BLaER1 treated with 17β-estradiol and CSF1 and Interleukin-3, amounts not matched to agents 10 nM and 100 nM (cell line): ENCODE results near the gene PRAME.

Source experiments
- H3K27ac ChIP-seq, 11 experiments: shearing (Covaris generic); formaldehyde crosslinking; 2 replicates each; pipeline ENCODE4 v1.8.1; 2022
- H3K27me3 ChIP-seq, 11 experiments: shearing (Covaris generic); formaldehyde crosslinking; 2 replicates each; pipeline ENCODE4 v1.8.1; 2022
- H3K36me3 ChIP-seq, 11 experiments: shearing (Covaris generic); formaldehyde crosslinking; 2 replicates each; pipeline ENCODE4 v1.8.1; 2022
- H3K4me1 ChIP-seq, 10 experiments: shearing (Covaris generic); formaldehyde crosslinking; 2 replicates each; pipeline ENCODE4 v1.8.1; 2022
- H3K4me2 ChIP-seq, 11 experiments: shearing (Covaris generic); formaldehyde crosslinking; 2 replicates each; pipeline ENCODE4 v1.8.1; 2022
- H3K4me3 ChIP-seq, 10 experiments: shearing (Covaris generic); formaldehyde crosslinking; 2 replicates each; pipeline ENCODE4 v1.8.1; 2022
- H3K9ac ChIP-seq, 11 experiments: shearing (Covaris generic); formaldehyde crosslinking; 2 replicates each; pipeline ENCODE4 v1.8.1; 2022
- H3K9me3 ChIP-seq, 11 experiments: shearing (Covaris generic); formaldehyde crosslinking; replicated peaks in 1 of 11; 2 replicates each; pipeline ENCODE4 v1.8.1; 2022
- H4K20me1 ChIP-seq, 11 experiments: shearing (Covaris generic); formaldehyde crosslinking; 2 replicates each; pipeline ENCODE4 v1.8.1; 2022
- Cebpa-rat ChIP-seq, 11 experiments: shearing (Covaris generic); IDR thresholded peaks; 2 replicates each; pipeline ENCODE4 v1.8.1; 2022

PRAME gene

DNA sequence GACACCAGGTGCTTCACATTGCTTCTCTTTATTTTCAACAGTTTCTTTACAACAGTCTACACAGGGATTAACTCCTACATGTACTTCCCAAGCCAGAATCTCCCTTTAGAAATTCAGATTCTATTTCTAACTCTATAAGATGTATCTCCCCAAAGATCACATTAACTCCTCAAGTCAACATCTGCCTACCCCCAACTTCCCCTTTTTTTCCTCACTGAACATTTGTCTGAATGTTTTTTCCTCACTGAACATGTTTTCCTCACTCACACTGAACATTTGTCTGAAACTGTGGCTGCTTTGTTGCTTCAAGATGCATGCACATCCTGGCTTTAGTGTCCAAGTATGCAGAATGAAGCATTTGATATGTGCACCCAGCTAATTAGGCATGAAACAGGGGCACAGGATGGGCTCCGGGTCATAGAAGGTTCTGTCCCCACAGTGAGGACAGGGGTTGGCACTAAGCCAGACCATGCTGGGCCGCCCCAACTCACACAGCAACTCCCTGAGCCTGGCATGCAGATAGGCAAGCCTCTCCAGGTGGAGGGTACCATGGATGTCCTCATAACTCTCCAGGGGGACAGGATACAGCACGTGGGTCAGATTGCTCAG, 11.3 kb downstream of the PRAME start:
- no peaks in the 10 kb centered on the region for H3K27me3 ChIP-seq
- no peak for TF ChIP-seq Cebpa-rat (IDR thresholded peaks at IDR 0.05)
- peak overlapping the region; percentile 7 to 83 (median 75); a peak in 21 of 22 replicates for H3K4me2 ChIP-seq

DNA sequence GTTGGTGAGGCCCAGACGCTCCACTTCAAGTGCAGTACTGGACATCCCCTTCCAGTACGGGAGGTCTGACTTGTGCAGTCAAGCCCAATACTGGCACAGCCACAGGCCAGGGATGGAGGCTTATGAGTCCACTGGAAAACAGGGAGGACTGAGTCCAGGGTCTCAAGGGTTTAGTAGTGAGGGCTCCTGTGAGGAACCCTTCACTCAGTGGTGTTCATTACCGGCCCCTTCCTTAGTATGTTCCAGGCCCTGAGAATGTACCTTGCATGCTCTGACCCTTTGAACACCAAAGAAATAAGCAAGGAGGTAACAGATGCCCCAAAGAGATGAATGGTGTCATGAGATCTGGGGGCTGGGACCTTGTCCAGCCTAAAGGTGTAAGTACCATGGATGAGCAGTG, 11.8 kb downstream of the PRAME start:
- no peaks in the 10 kb centered on the region for H4K20me1 ChIP-seq
- H3K9ac ChIP-seq: peak overlapping the region in 4 of 11 experiments; percentile 23 to 60 (median 38); a peak in 6 of 22 replicates
- H3K4me1 ChIP-seq: peaks cover 20 to 42% (median 35%) of the 10 kb centered on the region in 10 experiments; a peak in 19 of 20 replicates
- TF ChIP-seq Cebpa-rat (IDR thresholded peaks at IDR 0.05): no peak
- H3K9me3 ChIP-seq: no peaks in the 10 kb centered on the region
- H3K27me3 ChIP-seq: no peaks in the 10 kb centered on the region
- no peaks in the 10 kb centered on the region for H3K36me3 ChIP-seq
- peak overlapping the region in 9 of 11 experiments; percentile 24 to 79 (median 67); a peak in 16 of 22 replicates for H3K27ac ChIP-seq
- H3K4me3 ChIP-seq: no peak overlapping the region
- H3K4me2 ChIP-seq: peak overlapping the region; percentile 7 to 83 (median 75); a peak in 20 of 22 replicates

More for the DNA sequence above, 11.3 kb downstream of the PRAME start:
- Histone ChIP-seq H4K20me1 (no peaks in the 10 kb centered on the region), H3K4me3 (no peak overlapping the region), H3K27ac (peak overlapping the region in 8 of 11 experiments; percentile 49 to 79 (median 68); a peak in 14 of 22 replicates), H3K9ac (peak overlapping the region in 2 of 11 experiments; percentile 37 to 38; a peak in 4 of 22 replicates), H3K9me3 (no peaks in the 10 kb centered on the region), H3K4me1 (peaks cover 20 to 42% (median 35%) of the 10 kb centered on the region in 10 experiments; a peak in 19 of 20 replicates), H3K36me3 (no peaks in the 10 kb centered on the region)

DNA sequence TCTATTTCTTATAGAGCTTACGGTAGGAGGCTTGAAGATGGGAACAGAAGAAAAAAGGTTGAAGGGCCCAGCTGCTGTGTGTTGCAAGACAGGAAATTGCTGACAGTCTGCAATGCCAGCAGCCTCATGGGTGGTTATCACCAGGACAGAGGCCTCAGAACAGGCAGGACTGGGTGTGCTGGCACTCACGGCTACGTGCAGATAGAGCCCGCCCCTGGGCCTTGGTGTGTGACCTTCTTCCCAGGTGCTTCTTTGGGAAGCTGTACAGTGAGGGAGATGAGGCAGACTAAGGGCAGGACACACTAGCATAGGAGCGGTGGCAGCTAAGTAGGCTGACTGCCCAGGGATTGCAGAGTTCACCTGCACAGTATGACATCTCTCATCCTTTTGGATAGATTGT, 12.6 kb downstream of the PRAME start:
- peak overlapping the region; percentile 7 to 83 (median 75); a peak in 21 of 22 replicates for H3K4me2 ChIP-seq
- no peaks in the 10 kb centered on the region for H3K36me3 ChIP-seq
- H3K27ac ChIP-seq: peak overlapping the region in 9 of 11 experiments; percentile 24 to 79 (median 67); a peak in 16 of 22 replicates
- no peaks in the 10 kb centered on the region for H4K20me1 ChIP-seq
- peak in 8 of 11 experiments; percentile 26 to 85 (median 76); a peak in 13 of 22 replicates for TF ChIP-seq Cebpa-rat (IDR thresholded peaks at IDR 0.05)
- no peaks in the 10 kb centered on the region for H3K9me3 ChIP-seq
- H3K4me3 ChIP-seq: no peak overlapping the region
- H3K4me1 ChIP-seq: peaks cover 20 to 42% (median 35%) of the 10 kb centered on the region in 10 experiments; a peak in 19 of 20 replicates
- H3K9ac ChIP-seq: peak overlapping the region in 6 of 11 experiments; percentile 4 to 60 (median 33); a peak in 6 of 22 replicates
- no peaks in the 10 kb centered on the region for H3K27me3 ChIP-seq

DNA sequence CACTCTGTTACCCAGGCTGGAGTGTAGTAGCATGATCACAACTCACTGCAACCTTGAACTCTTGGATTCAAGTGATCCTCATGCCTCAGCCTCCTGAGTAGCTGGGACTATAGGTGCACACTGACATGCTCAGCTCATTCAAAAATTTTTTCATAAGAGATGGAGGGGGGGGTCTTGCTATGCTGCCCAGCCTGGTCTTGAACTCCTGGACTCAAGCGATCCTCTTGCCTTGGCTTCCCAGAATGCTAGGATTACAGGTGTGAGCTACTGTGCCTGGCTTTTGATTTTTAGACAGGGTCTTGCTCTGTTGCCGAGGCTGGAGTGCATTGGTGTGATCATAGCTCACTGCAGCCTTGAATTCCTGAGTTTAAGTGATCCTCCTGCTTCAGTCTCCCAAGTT, 14.0 kb downstream of the PRAME start:
- Histone ChIP-seq H4K20me1 (no peaks in the 10 kb centered on the region), H3K36me3 (no peaks in the 10 kb centered on the region), H3K4me1 (peaks cover 20 to 42% (median 35%) of the 10 kb centered on the region in 10 experiments; a peak in 19 of 20 replicates), H3K9ac (no peak overlapping the region), H3K4me3 (no peak overlapping the region), H3K4me2 (peak overlapping the region in 6 of 11 experiments; percentile 67 to 83 (median 80); a peak in 5 of 22 replicates), H3K9me3 (no peaks in the 10 kb centered on the region), H3K27ac (peak overlapping the region in 5 of 11 experiments; percentile 55 to 79 (median 68); a peak in 8 of 22 replicates), H3K27me3 (no peaks in the 10 kb centered on the region)
- TF ChIP-seq Cebpa-rat (IDR thresholded peaks at IDR 0.05): no peak

DNA sequence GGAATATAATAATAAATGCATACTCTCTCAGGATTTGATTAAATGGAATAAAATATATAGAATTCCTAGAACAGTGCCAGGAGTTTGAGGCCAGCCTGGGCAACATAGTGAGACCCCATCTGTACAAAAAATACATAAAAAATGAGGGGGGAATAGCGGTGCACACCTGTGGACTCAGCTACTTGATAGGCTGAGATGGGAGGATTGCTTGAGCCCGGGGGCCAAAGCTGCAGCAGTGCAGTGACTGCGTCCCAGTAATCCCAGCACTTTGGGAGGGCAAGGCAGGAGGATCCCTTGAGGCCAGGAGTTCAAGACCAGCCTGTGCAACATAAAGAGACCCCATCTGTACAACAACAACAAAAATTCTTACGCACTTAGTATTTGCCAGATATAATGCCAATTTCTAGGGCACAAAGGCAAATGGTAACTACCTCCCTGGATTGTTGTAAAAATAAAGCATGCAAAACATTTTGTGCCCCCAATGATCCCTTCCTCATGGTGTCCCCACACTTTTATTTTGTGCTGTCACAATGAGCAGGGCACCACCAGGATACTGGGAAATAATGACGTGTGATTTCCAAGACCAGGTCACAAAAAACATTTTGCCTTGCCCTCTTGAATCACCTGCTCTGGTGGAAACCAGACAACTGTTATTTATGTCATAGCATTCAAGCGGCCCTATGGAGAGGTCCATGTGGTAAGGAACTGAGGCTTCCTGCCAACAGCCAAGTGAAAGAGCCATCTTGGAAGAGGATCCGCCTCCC, 20.7 kb downstream of the PRAME start:
- Histone ChIP-seq H3K4me3 (no peak overlapping the region), H3K36me3 (no peaks in the 10 kb centered on the region), H3K27me3 (no peaks in the 10 kb centered on the region), H3K4me1 (no peaks in the 10 kb centered on the region), H4K20me1 (no peaks in the 10 kb centered on the region), H3K4me2 (no peak overlapping the region), H3K9me3 (no peaks in the 10 kb centered on the region), H3K9ac (no peak overlapping the region), H3K27ac (no peak overlapping the region)
- TF ChIP-seq Cebpa-rat (IDR thresholded peaks at IDR 0.05): no peak

DNA sequence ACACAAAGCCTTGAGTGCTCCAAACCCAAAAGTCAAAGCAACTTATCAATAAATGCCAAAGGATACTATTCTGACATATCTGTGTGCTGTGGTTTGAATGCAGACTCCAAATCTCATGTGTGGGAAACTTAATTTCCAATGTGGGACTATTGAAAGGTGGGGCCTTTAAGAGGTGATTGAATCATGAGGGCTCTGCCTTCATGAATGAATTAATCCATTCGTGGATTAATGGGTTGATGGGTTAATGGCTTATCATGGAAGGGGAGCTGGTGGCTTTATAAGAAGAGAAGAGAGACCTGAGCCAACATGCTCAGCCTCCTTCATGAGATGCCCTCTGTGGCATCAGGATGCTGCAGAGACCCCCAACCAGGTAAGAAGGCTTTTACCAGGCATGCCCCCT, 22.1 kb downstream of the PRAME start:
- Histone ChIP-seq H4K20me1 (no peaks in the 10 kb centered on the region), H3K9me3 (no peaks in the 10 kb centered on the region), H3K4me1 (no peaks in the 10 kb centered on the region), H3K9ac (no peak overlapping the region), H3K4me3 (no peak overlapping the region), H3K27ac (no peak overlapping the region), H3K4me2 (no peak overlapping the region), H3K27me3 (no peaks in the 10 kb centered on the region), H3K36me3 (no peaks in the 10 kb centered on the region)
- TF ChIP-seq Cebpa-rat (IDR thresholded peaks at IDR 0.05): no peak

DNA sequence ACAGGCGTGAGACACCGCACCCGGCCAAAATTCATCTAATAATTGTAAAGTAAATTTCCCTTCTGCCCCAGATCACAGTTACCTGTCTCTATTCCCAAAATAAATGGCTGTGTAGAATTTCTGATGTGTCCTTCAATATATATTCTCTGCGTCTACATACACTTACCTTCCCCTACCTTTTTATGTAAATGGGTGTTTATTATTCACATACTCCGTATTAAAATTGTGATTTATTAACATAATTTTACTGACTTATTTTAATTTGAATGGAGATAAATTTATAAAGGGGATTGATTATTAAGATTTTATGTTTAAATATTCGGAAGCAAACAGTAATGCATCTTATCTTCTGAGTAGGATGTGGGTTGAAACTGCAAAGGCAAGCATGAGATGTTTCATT, 22.6 kb downstream of the PRAME start:
- TF ChIP-seq Cebpa-rat (IDR thresholded peaks at IDR 0.05): no peak
- Histone ChIP-seq H4K20me1 (no peaks in the 10 kb centered on the region), H3K4me2 (no peak overlapping the region), H3K4me1 (no peaks in the 10 kb centered on the region), H3K9ac (no peak overlapping the region), H3K9me3 (no peaks in the 10 kb centered on the region), H3K27ac (no peak overlapping the region), H3K27me3 (no peaks in the 10 kb centered on the region), H3K36me3 (no peaks in the 10 kb centered on the region), H3K4me3 (no peak overlapping the region)

DNA sequence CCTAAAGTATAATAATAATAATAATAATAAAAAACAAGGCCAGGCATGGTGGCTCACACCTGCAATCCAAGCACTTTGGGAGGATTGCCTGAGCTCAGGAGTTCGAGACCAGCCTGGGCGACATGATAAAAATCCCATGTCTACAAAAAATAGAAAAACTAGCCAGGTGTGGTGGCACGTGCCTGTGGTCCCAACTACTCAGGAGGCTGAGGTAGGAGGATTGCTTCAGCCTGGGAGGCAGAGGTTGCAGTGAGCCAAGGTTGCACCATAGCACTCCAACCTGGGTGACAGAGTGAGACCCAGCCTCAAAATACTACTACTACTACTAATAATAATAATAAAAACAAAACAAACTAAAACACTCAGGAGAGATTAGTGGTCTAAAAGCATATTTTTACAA, 23.4 kb downstream of the PRAME start:
- no peak for TF ChIP-seq Cebpa-rat (IDR thresholded peaks at IDR 0.05)
- H3K27me3 ChIP-seq: no peaks in the 10 kb centered on the region

DNA sequence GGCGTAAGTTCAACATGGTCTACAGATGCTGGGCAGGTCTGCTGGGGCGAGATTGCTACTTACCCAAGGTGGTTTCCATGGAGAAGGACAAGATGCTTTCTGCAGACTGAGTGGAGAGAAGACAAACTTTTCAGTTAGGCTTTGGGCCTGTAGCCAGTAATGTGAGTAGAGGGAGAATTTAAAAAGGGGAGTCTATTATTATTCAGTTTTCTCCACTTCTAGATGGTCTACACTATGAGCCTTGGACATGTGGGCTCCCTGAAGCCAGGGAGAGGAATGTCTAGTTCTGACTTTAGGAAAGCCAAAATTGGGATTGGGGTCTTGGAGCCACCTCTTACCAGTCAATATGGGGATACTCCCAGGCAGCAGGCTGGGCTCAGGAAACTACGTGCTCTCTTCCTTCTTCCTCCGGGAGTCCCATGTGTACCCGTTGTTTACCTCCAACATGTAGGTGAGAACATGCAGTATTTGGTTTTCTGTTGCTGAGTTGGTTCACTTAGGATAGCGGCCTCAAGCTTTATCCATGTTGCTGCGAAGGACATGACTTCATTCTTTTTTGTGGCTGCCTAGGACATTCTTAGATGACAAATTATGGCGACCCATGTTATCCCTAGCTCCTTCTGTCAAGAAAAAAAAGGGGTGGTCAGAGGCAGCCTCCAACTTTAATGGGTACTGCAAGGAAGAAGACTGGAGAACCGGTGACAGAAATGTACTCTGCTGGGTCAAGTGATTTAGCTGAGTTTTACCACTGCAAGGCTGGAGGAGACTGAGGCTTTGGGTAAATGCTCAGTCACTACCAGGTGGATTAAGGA, 24.3 kb downstream of the PRAME start:
- Histone ChIP-seq H3K4me3 (no peak overlapping the region), H4K20me1 (no peaks in the 10 kb centered on the region), H3K9me3 (no peaks in the 10 kb centered on the region), H3K4me1 (no peaks in the 10 kb centered on the region), H3K4me2 (no peak overlapping the region), H3K27me3 (no peaks in the 10 kb centered on the region), H3K36me3 (no peaks in the 10 kb centered on the region), H3K27ac (no peak overlapping the region), H3K9ac (no peak overlapping the region)
- no peak for TF ChIP-seq Cebpa-rat (IDR thresholded peaks at IDR 0.05)

More for the DNA sequence above, 23.4 kb downstream of the PRAME start:
- H3K4me3 ChIP-seq: no peak overlapping the region
- no peaks in the 10 kb centered on the region for H4K20me1 ChIP-seq
- H3K4me2 ChIP-seq: no peak overlapping the region
- H3K27ac ChIP-seq: no peak overlapping the region
- no peaks in the 10 kb centered on the region for H3K4me1 ChIP-seq
- H3K36me3 ChIP-seq: no peaks in the 10 kb centered on the region
- H3K9me3 ChIP-seq: no peaks in the 10 kb centered on the region
- H3K9ac ChIP-seq: no peak overlapping the region
